Measurements from ENCODE around the gene AMOTL1. TPM values are rescaled to one million over a fixed set of nuclear protein-coding genes. Genes with fewer than 3 reads are reported as not detected.

AMOTL1 gene
- total and polyA plus RNA-seq, 3 experiments from 2014 or later = 0.12 to 0.78 (median 0.50) TPM

DNA sequence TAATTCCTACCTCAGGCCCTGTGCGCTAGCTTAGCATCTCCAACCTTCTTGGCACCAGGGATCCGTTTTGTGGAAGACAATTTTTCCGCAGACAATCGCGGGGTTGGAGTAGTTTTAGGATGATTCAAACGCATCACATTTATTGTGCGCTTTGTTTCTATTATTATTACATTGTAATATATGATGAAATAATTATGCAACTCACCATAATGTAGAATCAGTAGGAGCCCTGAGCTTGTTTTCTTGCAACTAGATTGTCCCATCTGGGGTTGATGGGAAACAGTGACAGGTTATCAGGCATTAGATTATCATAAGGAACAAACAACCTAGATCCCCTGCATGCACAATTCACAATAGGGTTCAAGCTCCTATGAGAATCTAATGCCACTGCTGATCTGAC is 52.3 kb downstream of the AMOTL1 start:
- H3K4me3 Mint-ChIP-seq = no peak overlapping the region
- Histone ChIP-seq H3K4me1 (ENCODE audit: insufficient read depth, low read length) (no peaks in the 10 kb centered on the region), H3K9me3 (ENCODE audit: low read length) (no peaks in the 10 kb centered on the region), H3K36me3 (ENCODE audit: insufficient read depth, low read length) (no peaks in the 10 kb centered on the region), H3K27ac (ENCODE audit: low read depth, low read length) (no peak overlapping the region), H3K27me3 (ENCODE audit: insufficient read depth, low read length, poor library complexity, severe bottlenecking) (no peaks in the 10 kb centered on the region), H3K4me3 (ENCODE audit: low read length) (no peak overlapping the region)
- no peak overlapping the region for H3K27ac Mint-ChIP-seq
- POLR2A ChIA-PET = no interaction called here
- CTCF ChIA-PET = interaction anchor here (1.1 kb wide), 1 partner anchor 8 kb away, joined by 3 read pairs; no protein-coding TSS in a partner anchor
- no peaks in the 10 kb centered on the region for H3K36me3 Mint-ChIP-seq
- DNase-seq = no peak
- H3K4me1 Mint-ChIP-seq = no peaks in the 10 kb centered on the region
- peaks cover 0 to 7% of the 10 kb centered on the region in 2 donors for H3K27me3 Mint-ChIP-seq
- peaks cover 0 to 4% (median 3%) of the 10 kb centered on the region in 5 donors for H3K9me3 Mint-ChIP-seq

DNA sequence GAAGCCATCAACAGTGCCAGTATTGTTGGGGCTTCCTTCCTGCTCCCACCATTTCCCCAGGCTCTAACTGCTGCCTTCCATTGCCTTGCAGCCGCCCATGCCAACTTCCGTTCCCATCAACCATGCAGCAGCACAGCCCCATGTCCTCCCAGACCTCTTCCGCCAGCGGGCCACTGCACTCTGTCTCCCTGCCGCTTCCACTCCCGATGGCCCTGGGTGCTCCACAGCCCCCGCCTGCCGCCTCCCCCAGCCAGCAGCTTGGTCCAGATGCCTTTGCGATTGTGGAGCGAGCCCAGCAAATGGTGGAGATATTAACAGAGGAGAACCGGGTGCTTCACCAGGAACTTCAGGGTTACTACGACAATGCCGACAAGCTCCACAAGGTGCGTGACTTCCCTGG is 53.3 kb downstream of the AMOTL1 start:
- Mint-ChIP-seq H3K27ac (no peak overlapping the region), H3K4me1 (no peaks in the 10 kb centered on the region), H3K9me3 (no peaks in the 10 kb centered on the region), H3K4me3 (no peak overlapping the region), H3K27me3 (peaks cover 0 to 7% of the 10 kb centered on the region in 2 donors), H3K36me3 (no peaks in the 10 kb centered on the region)
- Histone ChIP-seq H3K4me3 (ENCODE audit: low read length) (no peak overlapping the region), H3K36me3 (ENCODE audit: insufficient read depth, low read length) (no peaks in the 10 kb centered on the region), H3K4me1 (ENCODE audit: insufficient read depth, low read length) (no peaks in the 10 kb centered on the region), H3K9me3 (ENCODE audit: low read length) (no peaks in the 10 kb centered on the region), H3K27me3 (ENCODE audit: insufficient read depth, low read length, poor library complexity, severe bottlenecking) (no peaks in the 10 kb centered on the region), H3K27ac (ENCODE audit: low read depth, low read length) (no peak overlapping the region)
- no peak for DNase-seq
- POLR2A ChIA-PET = no interaction called here
- CTCF ChIA-PET = no interaction called here

DNA sequence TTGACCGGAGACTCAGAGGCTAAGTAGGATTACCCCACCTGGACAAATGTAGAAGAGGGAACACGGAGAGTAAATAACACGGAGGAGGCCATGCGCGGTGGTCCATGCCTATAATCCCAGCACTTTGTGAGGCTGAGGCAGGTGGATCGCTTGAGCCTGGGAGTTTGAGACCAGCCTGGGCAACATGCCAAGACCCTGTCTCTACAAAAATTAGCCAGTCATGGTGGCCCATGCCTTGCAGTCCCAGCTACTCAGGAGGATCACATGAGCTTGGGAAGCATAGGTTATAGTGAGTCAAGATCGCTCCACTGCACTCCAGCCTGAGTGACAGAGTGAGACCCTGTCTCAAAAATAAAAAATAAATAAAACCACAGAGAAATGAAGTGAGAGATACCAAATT is 53.9 kb downstream of the AMOTL1 start:
- no peaks in the 10 kb centered on the region for H3K36me3 Mint-ChIP-seq
- Histone ChIP-seq H3K4me1 (ENCODE audit: insufficient read depth, low read length) (no peaks in the 10 kb centered on the region), H3K4me3 (ENCODE audit: low read length) (no peak overlapping the region), H3K27ac (ENCODE audit: low read depth, low read length) (no peak overlapping the region), H3K27me3 (ENCODE audit: insufficient read depth, low read length, poor library complexity, severe bottlenecking) (no peaks in the 10 kb centered on the region), H3K9me3 (ENCODE audit: low read length) (no peaks in the 10 kb centered on the region), H3K36me3 (ENCODE audit: insufficient read depth, low read length) (no peaks in the 10 kb centered on the region)
- no peaks in the 10 kb centered on the region for H3K9me3 Mint-ChIP-seq
- no peak overlapping the region for H3K27ac Mint-ChIP-seq
- DNase-seq = no peak
- H3K4me1 Mint-ChIP-seq = no peaks in the 10 kb centered on the region
- H3K27me3 Mint-ChIP-seq = peaks cover 0 to 7% of the 10 kb centered on the region in 2 donors
- ChIA-PET CTCF (no interaction called here), POLR2A (no interaction called here)
- H3K4me3 Mint-ChIP-seq = no peak overlapping the region

DNA sequence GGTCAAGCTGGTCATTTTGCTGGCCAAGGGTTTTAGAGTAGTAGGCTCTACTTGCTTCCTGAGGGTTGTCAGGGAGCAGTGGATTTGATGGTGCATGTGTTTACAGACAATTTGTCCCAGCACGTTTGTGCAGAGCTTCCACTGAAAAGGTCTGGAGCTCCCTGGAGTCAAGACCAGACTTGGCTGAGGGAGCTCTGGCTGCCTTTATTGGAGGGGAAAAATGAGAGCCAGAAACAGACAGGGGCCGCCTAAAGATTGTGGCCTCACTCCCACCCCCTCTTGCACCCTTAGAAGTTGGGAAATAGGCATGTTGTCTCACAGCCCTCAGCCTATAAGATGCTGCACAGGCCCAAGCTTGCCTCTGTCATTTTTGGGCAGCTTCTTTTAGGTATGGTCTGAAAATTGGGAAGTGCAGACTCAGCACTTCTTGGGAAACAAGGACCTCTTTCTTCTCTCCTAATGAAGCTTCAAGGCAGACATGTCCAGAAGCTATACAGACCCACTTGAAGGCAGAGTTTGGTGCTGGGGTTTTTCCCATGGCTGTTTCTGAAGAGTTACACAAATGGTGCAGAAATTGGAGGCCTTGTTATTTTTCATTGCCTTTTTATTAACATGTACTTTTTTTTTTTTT is 55.1 kb downstream of the AMOTL1 start:
- H3K4me3 ChIP-seq (ENCODE audit: low read length) = no peak overlapping the region
- Mint-ChIP-seq H3K9me3 (no peaks in the 10 kb centered on the region), H3K27me3 (peaks cover 4 to 8% of the 10 kb centered on the region in 2 donors), H3K4me1 (no peaks in the 10 kb centered on the region), H3K4me3 (no peak overlapping the region), H3K36me3 (no peaks in the 10 kb centered on the region), H3K27ac (no peak overlapping the region)
- no peaks in the 10 kb centered on the region for H3K27me3 ChIP-seq (ENCODE audit: insufficient read depth, low read length, poor library complexity, severe bottlenecking)
- ChIA-PET CTCF (no interaction called here), POLR2A (no interaction called here)
- no peaks in the 10 kb centered on the region for H3K9me3 ChIP-seq (ENCODE audit: low read length)
- no peaks in the 10 kb centered on the region for H3K4me1 ChIP-seq (ENCODE audit: insufficient read depth, low read length)
- no peak for DNase-seq
- H3K27ac ChIP-seq (ENCODE audit: low read depth, low read length) = no peak overlapping the region
- no peaks in the 10 kb centered on the region for H3K36me3 ChIP-seq (ENCODE audit: insufficient read depth, low read length)

DNA sequence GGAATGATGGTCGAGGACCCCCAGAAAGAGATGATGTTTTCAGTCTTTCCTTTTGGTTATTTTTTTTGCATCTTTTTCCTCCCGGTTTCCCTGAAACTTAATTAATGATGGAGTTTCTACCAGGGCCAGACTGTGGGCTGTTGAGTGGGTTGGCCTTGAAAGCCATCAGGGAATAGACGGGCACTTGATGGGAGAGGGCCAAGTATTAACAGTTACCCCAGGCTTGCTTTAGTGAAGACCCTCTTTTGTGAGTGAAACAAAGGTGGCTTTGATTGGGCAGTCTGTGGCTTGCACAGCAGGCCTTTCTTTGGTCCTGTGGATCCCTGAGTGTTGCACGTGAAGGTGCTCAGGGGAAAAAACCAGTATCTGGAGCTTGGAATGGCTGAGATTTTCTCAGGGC is 56.9 kb downstream of the AMOTL1 start:
- CTCF ChIA-PET = no interaction called here
- no peaks in the 10 kb centered on the region for H3K4me1 Mint-ChIP-seq
- no peaks in the 10 kb centered on the region for H3K9me3 Mint-ChIP-seq
- H3K27ac ChIP-seq (ENCODE audit: low read depth, low read length) = no peak overlapping the region
- no peaks in the 10 kb centered on the region for H3K4me1 ChIP-seq (ENCODE audit: insufficient read depth, low read length)
- peaks cover 4 to 19% of the 10 kb centered on the region in 2 donors for H3K27me3 Mint-ChIP-seq
- no peaks in the 10 kb centered on the region for H3K27me3 ChIP-seq (ENCODE audit: insufficient read depth, low read length, poor library complexity, severe bottlenecking)
- no peaks in the 10 kb centered on the region for H3K9me3 ChIP-seq (ENCODE audit: low read length)
- H3K4me3 Mint-ChIP-seq = peak overlapping the region in 1 of 7 donors; percentile 24
- H3K4me3 ChIP-seq (ENCODE audit: low read length) = no peak overlapping the region
- H3K36me3 ChIP-seq (ENCODE audit: insufficient read depth, low read length) = no peaks in the 10 kb centered on the region
- POLR2A ChIA-PET = no interaction called here
- no peak overlapping the region for H3K27ac Mint-ChIP-seq
- no peaks in the 10 kb centered on the region for H3K36me3 Mint-ChIP-seq
- no peak for DNase-seq

DNA sequence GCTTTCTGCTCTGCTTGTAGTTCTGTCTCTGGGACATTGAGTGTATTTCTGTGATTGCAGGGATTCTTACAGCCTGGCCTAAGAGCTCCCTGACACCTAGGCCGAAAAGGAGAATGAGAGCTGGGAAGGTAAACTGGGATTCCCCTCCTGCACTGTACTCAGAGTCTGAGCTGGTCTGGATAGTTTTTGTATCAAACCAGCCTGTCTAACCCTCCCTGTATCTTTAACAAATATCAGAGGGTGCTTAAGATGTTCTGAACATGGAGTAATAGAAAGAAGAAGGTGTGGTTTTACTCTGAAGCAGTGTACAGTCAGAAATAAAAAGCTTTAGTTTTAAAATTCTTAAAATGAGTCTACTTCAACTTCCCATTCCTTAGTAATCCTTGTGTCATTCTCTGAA is 57.3 kb downstream of the AMOTL1 start:
- H3K4me1 Mint-ChIP-seq = no peaks in the 10 kb centered on the region
- no peaks in the 10 kb centered on the region for H3K4me1 ChIP-seq (ENCODE audit: insufficient read depth, low read length)
- H3K27ac ChIP-seq (ENCODE audit: low read depth, low read length) = no peak overlapping the region
- no peak for DNase-seq
- H3K27ac Mint-ChIP-seq = no peak overlapping the region
- no peak overlapping the region for H3K4me3 ChIP-seq (ENCODE audit: low read length)
- H3K27me3 Mint-ChIP-seq = peaks cover 4 to 23% of the 10 kb centered on the region in 2 donors
- no peaks in the 10 kb centered on the region for H3K27me3 ChIP-seq (ENCODE audit: insufficient read depth, low read length, poor library complexity, severe bottlenecking)
- no peak overlapping the region for H3K4me3 Mint-ChIP-seq
- CTCF ChIA-PET = no interaction called here
- no peaks in the 10 kb centered on the region for H3K36me3 ChIP-seq (ENCODE audit: insufficient read depth, low read length)
- no peaks in the 10 kb centered on the region for H3K9me3 ChIP-seq (ENCODE audit: low read length)
- H3K36me3 Mint-ChIP-seq = no peaks in the 10 kb centered on the region
- no peaks in the 10 kb centered on the region for H3K9me3 Mint-ChIP-seq
- POLR2A ChIA-PET = no interaction called here

DNA sequence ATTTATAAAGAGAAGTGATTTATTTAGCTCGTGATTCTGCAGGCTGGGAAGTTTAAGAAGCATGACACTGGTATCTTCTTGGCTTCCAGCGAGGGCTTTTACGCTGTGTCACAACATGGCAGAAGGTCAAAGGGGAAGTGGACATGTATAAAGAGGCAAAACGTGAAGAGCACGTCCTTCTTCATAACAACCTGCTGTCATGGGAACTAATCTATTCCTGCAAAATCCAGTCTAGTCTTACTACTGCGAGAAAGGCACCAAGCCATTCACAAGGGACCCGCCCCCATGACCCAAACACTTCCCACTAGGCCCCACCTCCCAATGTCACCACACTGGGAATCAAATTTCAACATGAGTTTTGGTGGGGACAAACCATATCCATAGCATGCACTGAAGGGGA is 58.3 kb downstream of the AMOTL1 start:
- no peak for DNase-seq
- no peaks in the 10 kb centered on the region for H3K9me3 ChIP-seq (ENCODE audit: low read length)
- H3K9me3 Mint-ChIP-seq = no peaks in the 10 kb centered on the region
- no peaks in the 10 kb centered on the region for H3K27me3 ChIP-seq (ENCODE audit: insufficient read depth, low read length, poor library complexity, severe bottlenecking)
- H3K36me3 ChIP-seq (ENCODE audit: insufficient read depth, low read length) = no peaks in the 10 kb centered on the region
- no peak overlapping the region for H3K27ac ChIP-seq (ENCODE audit: low read depth, low read length)
- no peak overlapping the region for H3K27ac Mint-ChIP-seq
- H3K4me1 ChIP-seq (ENCODE audit: insufficient read depth, low read length) = no peaks in the 10 kb centered on the region
- no peaks in the 10 kb centered on the region for H3K36me3 Mint-ChIP-seq
- ChIA-PET CTCF (no interaction called here), POLR2A (no interaction called here)
- H3K4me1 Mint-ChIP-seq = no peaks in the 10 kb centered on the region
- no peak overlapping the region for H3K4me3 Mint-ChIP-seq
- no peak overlapping the region for H3K4me3 ChIP-seq (ENCODE audit: low read length)
- H3K27me3 Mint-ChIP-seq = peaks cover 4 to 27% of the 10 kb centered on the region in 2 donors

DNA sequence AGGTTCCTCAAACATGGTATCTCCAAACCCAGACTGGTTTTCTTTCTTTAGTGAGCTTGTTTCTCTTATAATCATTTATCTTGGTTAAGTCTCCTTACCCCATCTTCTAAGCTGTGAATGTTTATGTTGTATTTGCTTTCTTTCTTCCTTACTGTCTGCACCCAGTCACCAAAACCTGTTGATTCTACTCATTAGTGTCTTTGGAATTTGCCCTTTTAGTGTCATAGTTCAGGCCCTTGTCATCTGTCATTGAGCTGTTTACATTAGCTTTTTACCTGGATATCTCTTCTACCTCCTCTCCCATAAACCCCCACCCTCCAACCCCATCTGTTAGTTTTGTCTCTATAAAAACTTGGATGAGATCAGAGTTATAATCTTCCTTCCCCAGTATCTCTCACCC is 59.9 kb downstream of the AMOTL1 start:
- no peak overlapping the region for H3K4me3 Mint-ChIP-seq
- no peaks in the 10 kb centered on the region for H3K36me3 Mint-ChIP-seq
- no peaks in the 10 kb centered on the region for H3K36me3 ChIP-seq (ENCODE audit: insufficient read depth, low read length)
- H3K27ac ChIP-seq (ENCODE audit: low read depth, low read length) = no peak overlapping the region
- peaks cover 7 to 31% of the 10 kb centered on the region in 2 donors for H3K27me3 Mint-ChIP-seq
- ChIA-PET CTCF (no interaction called here), POLR2A (no interaction called here)
- no peaks in the 10 kb centered on the region for H3K9me3 Mint-ChIP-seq
- no peaks in the 10 kb centered on the region for H3K4me1 Mint-ChIP-seq
- no peak for DNase-seq
- no peaks in the 10 kb centered on the region for H3K4me1 ChIP-seq (ENCODE audit: insufficient read depth, low read length)
- H3K4me3 ChIP-seq (ENCODE audit: low read length) = no peak overlapping the region
- H3K27me3 ChIP-seq (ENCODE audit: insufficient read depth, low read length, poor library complexity, severe bottlenecking) = peaks cover 4% of the 10 kb centered on the region
- H3K27ac Mint-ChIP-seq = no peak overlapping the region
- no peaks in the 10 kb centered on the region for H3K9me3 ChIP-seq (ENCODE audit: low read length)
